ENCODE results near the gene BAG2.
A peak's percentile ranks its signal among the peaks of the same experiment; 100 is the strongest.

The BAG2 gene

DNA sequence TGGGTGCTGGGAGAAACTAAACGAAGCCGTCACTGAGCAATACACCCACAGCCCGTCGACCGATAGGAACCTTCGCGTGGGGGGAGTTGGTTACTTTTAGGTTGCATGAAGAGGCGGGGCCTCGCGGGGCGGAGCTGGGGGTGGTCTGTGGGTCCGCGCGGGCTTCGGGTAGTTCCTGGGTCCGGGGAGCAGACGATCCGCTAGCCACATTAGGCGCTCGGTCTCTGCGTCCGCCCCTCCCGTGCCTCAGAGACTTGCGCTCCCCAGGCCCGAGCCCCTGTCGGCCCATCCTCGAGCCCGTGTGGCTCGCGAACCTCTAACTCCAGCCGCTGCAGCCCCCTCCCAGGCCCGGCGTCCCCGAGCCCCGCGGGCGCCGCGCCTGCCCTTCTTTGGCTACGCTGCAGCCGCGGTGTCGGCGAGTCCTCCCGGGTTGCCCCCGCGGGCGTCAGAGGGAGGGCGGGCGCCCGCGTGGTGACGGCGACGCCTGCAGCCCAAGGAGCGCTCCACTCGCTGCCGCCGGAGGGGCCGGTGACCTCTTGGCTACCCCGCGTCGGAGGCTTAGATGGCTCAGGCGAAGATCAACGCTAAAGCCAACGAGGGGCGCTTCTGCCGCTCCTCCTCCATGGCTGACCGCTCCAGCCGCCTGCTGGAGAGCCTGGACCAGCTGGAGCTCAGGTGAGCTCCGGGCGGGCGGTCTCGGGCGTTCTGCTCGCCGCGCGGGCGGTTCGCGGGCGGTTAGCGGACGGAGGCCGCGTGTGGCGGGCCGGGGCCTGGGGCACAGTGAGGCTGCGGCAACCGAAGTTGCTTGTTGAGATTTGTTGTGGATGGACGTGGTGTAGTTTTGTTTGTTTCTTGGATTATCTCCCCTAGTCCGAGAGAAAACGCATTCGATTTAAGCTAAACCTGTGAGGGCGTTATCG is at the start of gene BAG2:
TSS of gene BAG2 (plus strand) at position 191 of the 920 bp plus-strand sequence. CDS start at position 563, 372 bp downstream.
- peak; percentile 94 for DNase-seq

DNA sequence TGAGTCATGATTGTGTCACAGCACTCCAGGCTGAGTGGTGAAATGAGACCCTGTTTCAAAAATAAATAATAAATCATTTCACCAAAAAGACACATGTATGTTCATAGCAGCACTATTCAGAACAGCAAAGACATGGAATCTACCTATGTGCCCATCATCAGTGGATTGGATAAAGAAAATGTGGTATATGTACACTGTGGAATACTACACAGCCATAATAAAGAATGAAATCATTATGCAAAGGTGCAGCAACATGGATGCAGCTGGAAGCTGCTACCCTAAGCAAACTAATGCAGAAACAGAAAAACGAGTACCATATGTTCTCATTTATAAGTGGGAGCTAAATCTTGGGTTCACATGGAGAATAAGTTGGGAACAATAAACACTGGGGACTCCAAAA is 49.0 kb upstream of the BAG2 start:
- DNase-seq: no peak

DNA sequence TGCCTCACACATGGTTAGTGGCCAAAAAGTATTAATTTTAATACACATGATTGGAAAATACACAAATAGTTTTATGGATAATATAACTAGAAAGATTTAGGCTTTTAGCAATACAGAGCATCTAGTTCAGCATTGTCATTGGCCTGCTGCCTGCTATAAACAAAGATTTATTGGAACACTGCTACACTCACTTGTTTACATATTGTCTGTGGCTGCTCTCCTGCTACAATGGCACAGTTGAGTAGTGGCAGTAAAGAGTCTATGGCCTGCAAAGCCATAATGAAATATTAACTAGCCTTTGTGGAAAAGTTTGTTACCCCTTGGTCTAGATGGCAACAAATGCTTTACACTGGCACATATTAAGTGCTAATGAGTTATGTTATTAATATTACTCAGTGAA is 44.4 kb upstream of the BAG2 start:
- DNase-seq: no peak

DNA sequence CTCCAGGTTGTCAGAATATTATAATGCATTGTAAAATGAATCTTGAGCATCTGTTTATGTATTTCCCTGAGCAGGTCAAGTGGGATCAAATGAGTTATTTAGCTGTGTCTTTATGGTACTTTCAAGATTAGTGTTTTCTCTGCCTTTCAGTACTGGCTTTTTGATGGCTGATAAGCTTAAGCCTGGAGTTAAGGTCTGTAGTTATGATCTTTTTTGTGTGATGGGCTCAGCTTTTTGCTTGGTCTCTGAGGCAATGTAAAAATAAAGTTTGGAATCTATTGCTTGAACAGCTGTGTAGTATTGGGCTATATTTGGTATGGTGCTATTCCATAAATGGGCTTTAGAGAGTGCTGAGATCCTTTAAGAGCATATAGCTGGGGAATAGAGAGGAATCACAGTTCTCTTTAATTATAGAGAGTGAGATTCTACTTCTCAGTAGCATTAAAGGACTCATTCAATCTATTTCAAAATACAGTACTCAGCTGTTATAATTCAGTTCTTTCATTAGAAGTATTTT is 41.4 kb upstream of the BAG2 start:
- no peak for DNase-seq

GRCh38 chr6:57134954-57135353 is 37.2 kb upstream of the BAG2 start:
- no peak for DNase-seq

- no peak for DNase-seq
Observed at GRCh38 chr6:57135885-57136284, 36.2 kb upstream of the BAG2 start.

GRCh38 chr6:57137350-57137749 is 34.8 kb upstream of the BAG2 start:
- DNase-seq: no peak

- DNase-seq: no peak
Observed at GRCh38 chr6:57138026-57138425, 34.1 kb upstream of the BAG2 start.

GRCh38 chr6:57141451-57142177 is 30.5 kb upstream of the BAG2 start:
- DNase-seq: no peak

- no peak for DNase-seq
Observed at GRCh38 chr6:57142178-57142525, 30.0 kb upstream of the BAG2 start.

GRCh38 chr6:57143690-57144089 is 28.4 kb upstream of the BAG2 start:
- DNase-seq: no peak

DNA sequence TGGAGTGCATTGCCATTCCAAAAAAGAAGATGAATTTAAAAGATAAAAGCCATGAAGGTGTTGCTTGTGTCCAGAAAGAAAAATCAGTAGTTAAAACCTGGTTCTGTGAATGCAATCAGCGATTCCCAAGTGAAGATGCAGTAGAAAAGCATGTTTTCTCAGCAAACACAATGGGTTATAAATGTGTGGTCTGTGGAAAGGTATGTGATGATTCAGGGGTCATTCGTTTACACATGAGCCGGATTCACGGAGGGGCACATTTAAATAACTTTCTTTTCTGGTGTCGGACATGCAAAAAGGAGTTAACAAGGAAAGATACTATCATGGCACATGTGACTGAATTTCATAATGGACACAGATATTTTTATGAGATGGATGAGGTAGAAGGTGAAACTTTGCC is 24.7 kb upstream of the BAG2 start:
- DNase-seq: no peak

DNA sequence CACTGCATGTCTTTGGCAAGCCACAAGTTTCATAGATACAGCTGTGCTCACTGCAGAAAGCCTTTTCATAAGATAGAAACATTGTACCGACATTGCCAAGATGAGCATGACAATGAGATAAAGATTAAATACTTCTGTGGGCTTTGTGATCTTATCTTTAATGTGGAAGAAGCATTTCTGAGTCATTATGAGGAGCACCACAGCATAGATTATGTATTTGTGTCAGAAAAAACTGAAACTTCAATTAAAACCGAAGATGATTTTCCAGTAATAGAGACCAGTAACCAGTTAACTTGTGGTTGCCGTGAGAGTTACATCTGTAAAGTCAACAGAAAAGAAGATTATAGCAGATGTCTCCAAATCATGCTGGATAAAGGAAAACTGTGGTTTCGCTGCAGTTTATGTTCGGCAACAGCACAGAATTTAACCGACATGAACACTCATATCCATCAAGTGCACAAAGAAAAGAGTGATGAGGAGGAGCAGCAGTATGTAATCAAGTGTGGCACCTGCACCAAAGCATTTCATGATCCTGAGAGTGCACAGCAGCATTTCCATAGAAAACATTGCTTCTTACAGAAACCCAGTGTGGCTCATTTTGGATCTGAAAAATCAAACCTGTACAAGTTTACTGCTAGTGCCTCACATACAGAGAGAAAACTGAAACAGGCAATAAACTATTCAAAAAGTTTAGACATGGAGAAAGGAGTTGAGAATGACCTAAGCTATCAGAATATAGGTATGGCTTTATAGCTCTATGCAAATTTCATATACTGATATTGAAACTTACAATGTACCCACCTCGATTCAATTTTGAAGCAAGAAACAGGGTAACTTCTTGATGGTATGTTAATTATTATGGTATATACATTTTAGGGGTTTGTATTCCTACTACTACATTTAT is 23.9 kb upstream of the BAG2 start:
- no peak for DNase-seq

- DNase-seq: no peak
Observed at GRCh38 chr6:57158658-57159057, 13.5 kb upstream of the BAG2 start.

DNA sequence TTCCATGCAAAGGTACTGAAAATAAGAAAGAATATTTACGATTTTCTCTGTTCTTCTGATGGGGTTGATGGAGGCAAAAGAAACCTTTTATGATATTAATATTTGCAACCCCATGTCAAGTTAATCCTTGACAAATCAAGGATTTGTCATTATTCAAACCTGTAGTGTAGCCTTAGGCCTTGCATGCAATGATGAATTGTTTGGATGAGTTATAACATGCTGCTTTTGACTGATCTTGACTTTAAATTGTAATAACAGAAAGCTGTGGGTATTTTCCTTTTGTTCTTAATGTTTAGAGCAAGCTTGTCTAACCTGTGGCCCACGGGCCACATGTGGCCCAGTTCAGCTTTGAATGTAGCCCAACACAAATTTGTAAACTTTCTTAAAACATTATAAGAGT is 13.0 kb upstream of the BAG2 start:
- DNase-seq: no peak

DNA sequence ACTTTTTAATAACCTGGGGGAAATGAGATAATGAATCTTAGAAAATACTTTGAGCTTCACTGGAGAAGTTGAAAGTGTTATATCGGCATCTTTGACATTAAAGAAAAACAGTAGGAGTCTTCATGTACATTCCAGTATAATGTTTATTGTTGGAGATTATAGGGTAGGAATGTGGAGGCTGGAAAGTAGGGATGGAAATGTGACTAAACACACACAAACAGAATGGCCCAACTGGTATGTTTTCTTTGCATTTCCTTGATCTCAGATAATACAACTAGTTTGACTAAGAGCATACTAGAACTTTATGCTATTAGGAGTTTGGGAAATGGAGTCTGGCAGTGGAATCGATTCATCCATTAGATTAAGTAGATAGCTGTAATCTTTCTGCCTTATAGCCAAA is 10.1 kb upstream of the BAG2 start:
- no peak for DNase-seq

DNA sequence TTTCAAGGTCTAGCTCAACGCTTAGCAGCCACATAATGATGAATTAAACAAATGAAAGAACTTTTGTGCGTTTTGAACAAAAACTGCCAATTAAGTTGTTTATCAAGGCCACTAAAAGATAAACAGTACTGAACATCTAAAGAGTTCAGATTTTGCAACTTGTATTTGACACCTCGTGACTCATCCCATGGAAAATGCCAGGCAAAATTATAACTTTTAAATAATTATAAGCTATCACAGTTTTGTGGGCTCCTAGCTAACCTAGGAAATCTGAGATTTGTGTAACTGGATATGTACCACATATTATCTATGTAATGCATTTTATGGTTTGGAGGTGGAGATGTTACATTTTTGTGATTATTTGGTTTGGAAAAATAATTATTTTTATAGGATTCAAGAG is 9.6 kb upstream of the BAG2 start:
- no peak for DNase-seq

DNA sequence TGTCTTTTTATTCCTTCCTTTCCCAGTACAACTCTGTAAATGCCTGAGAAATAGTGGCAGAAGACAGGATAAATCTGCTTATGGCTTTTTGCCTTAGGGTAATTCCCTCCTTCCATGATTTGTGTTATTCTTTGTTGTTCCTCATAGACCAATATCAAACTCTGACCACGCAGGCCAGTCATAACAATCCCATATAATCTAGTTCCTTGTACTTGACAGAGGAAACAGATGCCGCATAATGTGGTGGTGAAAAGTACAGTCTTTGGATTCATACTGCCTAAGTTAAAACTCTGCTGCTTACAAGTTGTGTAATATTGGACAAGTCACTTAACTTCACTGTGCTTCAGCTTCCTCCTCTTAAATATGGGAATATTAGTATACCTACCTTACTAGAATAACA is 8.2 kb upstream of the BAG2 start:
- no peak for DNase-seq

DNA sequence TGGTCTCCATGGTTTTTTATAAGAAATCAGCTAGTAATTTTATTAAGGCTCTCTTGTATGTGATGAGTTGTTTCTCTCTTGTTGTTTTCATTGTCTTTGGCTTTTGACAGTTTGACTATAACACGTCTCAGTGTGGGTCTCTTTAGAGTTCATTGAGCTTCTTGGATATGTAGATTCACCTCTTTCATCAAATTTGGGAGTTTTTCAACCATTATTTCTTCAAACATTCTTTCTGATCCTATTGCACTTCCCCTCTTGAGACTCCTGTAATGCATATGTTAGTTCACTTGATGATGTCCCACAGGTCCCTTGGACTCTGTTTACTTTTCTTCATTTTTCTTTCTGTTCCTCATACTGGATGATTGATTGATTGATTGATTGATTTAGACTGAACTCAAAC is 7.0 kb upstream of the BAG2 start:
- no peak for DNase-seq

GRCh38 chr6:57173056-57173885 is 1.1 kb downstream of the BAG2 start:
- DNase-seq: peak; percentile 66

GRCh38 chr6:57173886-57174510 is 1.9 kb downstream of the BAG2 start:
- DNase-seq: no peak

DNA sequence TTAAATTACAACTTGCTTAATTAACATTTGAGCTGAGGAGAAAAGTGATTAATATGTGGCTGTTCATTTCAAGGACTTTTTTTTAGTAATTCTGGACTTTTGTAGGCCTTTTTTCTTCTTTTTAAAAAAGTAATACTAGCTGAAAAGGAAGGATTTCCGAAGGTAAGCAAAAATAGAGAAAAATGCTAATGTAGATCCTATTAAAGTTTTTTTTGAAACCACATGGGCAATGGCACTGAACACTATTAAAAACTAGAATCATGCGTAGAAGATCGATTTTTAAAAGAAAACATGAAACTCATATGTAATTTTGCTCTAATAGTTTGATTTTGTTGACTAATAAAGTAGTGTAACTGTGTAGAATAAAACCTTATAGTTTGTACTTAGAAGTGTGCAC is 2.4 kb downstream of the BAG2 start:
- DNase-seq: no peak

All from activated effector memory CD4-positive, alpha-beta T cell treated with anti-CD3 and anti-CD28 coated beads, Interleukin-2, amount 50 U/mL, for 16 hours (primary cell).